SK-N-SH treated with all-trans-retinoic acid at 6 μM for 48 hours (cell line): ENCODE data around the gene BRD4.

Experiments used
- ATAC-seq: fragments of 200-7000 bp; cut with Tn5 transposase; 3 replicates; pipeline ENCODE4 v1.9.1; 2020; ENCODE audit warnings: mild to moderate bottlenecking, moderate library complexity
- ARNTL ChIP-seq: fragments of 450-650 bp; formaldehyde crosslinking; IDR thresholded peaks from 2 replicates; pipeline ENCODE4 v1.5.0; 2020; ENCODE audit warnings: low read depth, mild to moderate bottlenecking, moderate library complexity, borderline replicate concordance
- BACH2 ChIP-seq: fragments of 250-450 bp; sonication (Bioruptor Pico); IDR thresholded peaks from 2 replicates; pipeline ENCODE4 v1.9.0; 2021; ENCODE audit warnings: mild to moderate bottlenecking, borderline replicate concordance
- CSDC2 ChIP-seq: fragments of 250-450 bp; sonication (Bioruptor Pico); IDR thresholded peaks from 2 replicates; pipeline ENCODE4 v1.5.0; 2020; ENCODE audit warnings: mild to moderate bottlenecking, moderate library complexity
- ESRRG ChIP-seq: fragments of 250-450 bp; sonication (Bioruptor Pico); IDR thresholded peaks from 2 replicates; pipeline ENCODE4 v1.6.1; 2021; ENCODE audit warnings: mild to moderate bottlenecking
- GLIS3 ChIP-seq: fragments of 250-450 bp; sonication (Bioruptor Pico); IDR thresholded peaks from 2 replicates; pipeline ENCODE4 v1.5.0; 2020; ENCODE audit warnings: mild to moderate bottlenecking, moderate library complexity
- ISL1 ChIP-seq: fragments of 250-450 bp; sonication (Bioruptor Pico); IDR thresholded peaks from 2 replicates; pipeline ENCODE4 v2.1.2; 2022; ENCODE audit warnings: mild to moderate bottlenecking, moderate library complexity
- OSR1 ChIP-seq: fragments of 250-450 bp; sonication (Bioruptor Pico); IDR thresholded peaks from 2 replicates; pipeline ENCODE4 v1.8.0; 2022; ENCODE audit warnings: moderate library complexity, mild to moderate bottlenecking, inconsistent platforms
- PPARA ChIP-seq: fragments of 250-450 bp; sonication (Bioruptor Pico); IDR thresholded peaks from 2 replicates; pipeline ENCODE4 v1.5.0; 2020; ENCODE audit warnings: mild to moderate bottlenecking, borderline replicate concordance
- RARB ChIP-seq: fragments of 250-450 bp; sonication (Bioruptor Pico); IDR thresholded peaks from 2 replicates; pipeline ENCODE4 v1.8.0; 2021; ENCODE audit warnings: mild to moderate bottlenecking, moderate library complexity
- SNAI2 ChIP-seq: fragments of 250-450 bp; sonication (Bioruptor Pico); IDR thresholded peaks from 2 replicates; pipeline ENCODE4 v1.5.0; 2020; ENCODE audit warnings: mild to moderate bottlenecking, moderate library complexity
- TCF4 ChIP-seq: fragments of 250-450 bp; sonication (Bioruptor Pico); IDR thresholded peaks from 2 replicates; pipeline ENCODE4 v1.8.0; 2021; ENCODE audit warnings: mild to moderate bottlenecking, moderate library complexity, borderline replicate concordance
- TOX ChIP-seq: fragments of 250-450 bp; sonication (Bioruptor Pico); IDR thresholded peaks from 2 replicates; pipeline ENCODE4 v1.8.0; 2021; ENCODE audit warnings: mild to moderate bottlenecking, moderate library complexity, borderline replicate concordance
- ZC3H10 ChIP-seq: fragments of 250-450 bp; sonication (Bioruptor Pico); IDR thresholded peaks from 2 replicates; pipeline ENCODE4 v1.5.1; 2021; ENCODE audit warnings: mild to moderate bottlenecking, moderate library complexity
- ZFP3 ChIP-seq: fragments of 250-450 bp; sonication (Bioruptor Pico); IDR thresholded peaks from 2 replicates; pipeline ENCODE4 v1.5.0; 2020; ENCODE audit warnings: mild to moderate bottlenecking, moderate library complexity
- ZFP30 ChIP-seq: fragments of 450-650 bp; formaldehyde crosslinking; IDR thresholded peaks from 2 replicates; pipeline ENCODE4 v1.5.0; 2022; ENCODE audit warnings: mild to moderate bottlenecking, moderate library complexity
- ZNF565 ChIP-seq: fragments of 450-650 bp; formaldehyde crosslinking; conservative IDR thresholded peaks from 2 replicates; pipeline ENCODE4 v1.5.0; 2020; ENCODE audit warnings: low read depth, mild to moderate bottlenecking, moderate library complexity
- ZNF70 ChIP-seq: fragments of 450-650 bp; formaldehyde crosslinking; IDR thresholded peaks from 2 replicates; pipeline ENCODE4 v1.5.0; 2020; ENCODE audit warnings: mild to moderate bottlenecking, moderate library complexity
- ZNF8 ChIP-seq: fragments of 450-650 bp; formaldehyde crosslinking; IDR thresholded peaks from 2 replicates; pipeline ENCODE4 v1.5.0; 2020; ENCODE audit warnings: mild to moderate bottlenecking, moderate library complexity
- TF ChIP-seq, protein P1 (sequence below): fragments of 250-450 bp; sonication (Bioruptor Pico); IDR thresholded peaks from 2 replicates; pipeline ENCODE4 v1.5.1; 2021; ENCODE audit warnings: mild to moderate bottlenecking, moderate library complexity
- TF ChIP-seq, protein P2 (sequence below): fragments of 250-450 bp; sonication (Bioruptor Pico); IDR thresholded peaks from 2 replicates; pipeline ENCODE4 v1.8.0; 2020; ENCODE audit warnings: mild to moderate bottlenecking, moderate library complexity, borderline replicate concordance
- TF ChIP-seq, protein P3 (sequence below): fragments of 250-450 bp; sonication (Bioruptor Pico); IDR thresholded peaks from 2 replicates; pipeline ENCODE4 v1.5.1; 2020; ENCODE audit warnings: low read depth, mild to moderate bottlenecking, moderate library complexity
- TF ChIP-seq, protein P4 (sequence below): fragments of 250-450 bp; sonication (Bioruptor Pico); IDR thresholded peaks from 2 replicates; pipeline ENCODE4 v1.8.0; 2021; ENCODE audit warnings: low read depth, mild to moderate bottlenecking, moderate library complexity, borderline replicate concordance
- TF ChIP-seq, protein P5 (sequence below): fragments of 250-450 bp; sonication (Bioruptor Pico); IDR thresholded peaks from 2 replicates; pipeline ENCODE4 v1.5.0; 2020; ENCODE audit warnings: mild to moderate bottlenecking, moderate library complexity

BRD4 gene

DNA sequence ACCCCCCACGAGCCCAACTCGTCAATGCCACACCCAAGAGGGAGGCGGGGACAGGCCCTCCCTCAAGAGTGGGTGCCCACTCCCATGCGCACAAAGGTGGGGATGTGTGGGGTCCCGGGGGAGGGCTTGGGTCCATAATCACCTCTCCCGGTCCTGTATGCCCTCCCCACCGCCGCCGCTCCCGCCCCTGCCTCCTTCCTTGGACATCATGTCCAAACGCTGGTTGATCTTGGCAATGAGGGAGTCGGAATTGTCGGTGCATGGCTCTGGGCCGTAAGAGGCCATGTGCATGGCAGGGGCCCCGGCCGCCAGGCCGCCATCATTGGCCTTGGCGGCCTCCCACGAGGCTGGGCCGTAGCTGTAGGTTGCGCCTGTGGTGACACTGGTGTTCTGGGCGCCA is 41.3 kb upstream of the BRD4 start:
- TF ChIP-seq ZNF8 (CRISPR knock-in tag): no peak
- TF ChIP-seq, protein P1, sequence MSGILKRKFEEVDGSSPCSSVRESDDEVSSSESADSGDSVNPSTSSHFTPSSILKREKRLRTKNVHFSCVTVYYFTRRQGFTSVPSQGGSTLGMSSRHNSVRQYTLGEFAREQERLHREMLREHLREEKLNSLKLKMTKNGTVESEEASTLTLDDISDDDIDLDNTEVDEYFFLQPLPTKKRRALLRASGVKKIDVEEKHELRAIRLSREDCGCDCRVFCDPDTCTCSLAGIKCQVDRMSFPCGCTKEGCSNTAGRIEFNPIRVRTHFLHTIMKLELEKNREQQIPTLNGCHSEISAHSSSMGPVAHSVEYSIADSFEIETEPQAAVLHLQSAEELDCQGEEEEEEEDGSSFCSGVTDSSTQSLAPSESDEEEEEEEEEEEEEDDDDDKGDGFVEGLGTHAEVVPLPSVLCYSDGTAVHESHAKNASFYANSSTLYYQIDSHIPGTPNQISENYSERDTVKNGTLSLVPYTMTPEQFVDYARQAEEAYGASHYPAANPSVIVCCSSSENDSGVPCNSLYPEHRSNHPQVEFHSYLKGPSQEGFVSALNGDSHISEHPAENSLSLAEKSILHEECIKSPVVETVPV (CRISPR knock-in tag): no peak
- no peak for TF ChIP-seq RARB
- TF ChIP-seq GLIS3 (CRISPR knock-in tag): no peak
- no peak for TF ChIP-seq ZFP3 (CRISPR knock-in tag)
- no peak for TF ChIP-seq TCF4 (CRISPR knock-in tag)
- TF ChIP-seq ZC3H10 (CRISPR knock-in tag): no peak
- TF ChIP-seq ZFP30 (CRISPR knock-in tag): no peak
- TF ChIP-seq CSDC2: no peak
- no peak for TF ChIP-seq ISL1 (CRISPR knock-in tag)
- TF ChIP-seq, protein P2, sequence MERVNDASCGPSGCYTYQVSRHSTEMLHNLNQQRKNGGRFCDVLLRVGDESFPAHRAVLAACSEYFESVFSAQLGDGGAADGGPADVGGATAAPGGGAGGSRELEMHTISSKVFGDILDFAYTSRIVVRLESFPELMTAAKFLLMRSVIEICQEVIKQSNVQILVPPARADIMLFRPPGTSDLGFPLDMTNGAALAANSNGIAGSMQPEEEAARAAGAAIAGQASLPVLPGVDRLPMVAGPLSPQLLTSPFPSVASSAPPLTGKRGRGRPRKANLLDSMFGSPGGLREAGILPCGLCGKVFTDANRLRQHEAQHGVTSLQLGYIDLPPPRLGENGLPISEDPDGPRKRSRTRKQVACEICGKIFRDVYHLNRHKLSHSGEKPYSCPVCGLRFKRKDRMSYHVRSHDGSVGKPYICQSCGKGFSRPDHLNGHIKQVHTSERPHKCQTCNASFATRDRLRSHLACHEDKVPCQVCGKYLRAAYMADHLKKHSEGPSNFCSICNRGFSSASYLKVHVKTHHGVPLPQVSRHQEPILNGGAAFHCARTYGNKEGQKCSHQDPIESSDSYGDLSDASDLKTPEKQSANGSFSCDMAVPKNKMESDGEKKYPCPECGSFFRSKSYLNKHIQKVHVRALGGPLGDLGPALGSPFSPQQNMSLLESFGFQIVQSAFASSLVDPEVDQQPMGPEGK (CRISPR knock-in tag): no peak
- no peak for TF ChIP-seq OSR1 (CRISPR knock-in tag)
- TF ChIP-seq TOX: no peak
- TF ChIP-seq PPARA: no peak
- no peak for TF ChIP-seq ZNF565 (CRISPR knock-in tag)
- TF ChIP-seq, protein P3, sequence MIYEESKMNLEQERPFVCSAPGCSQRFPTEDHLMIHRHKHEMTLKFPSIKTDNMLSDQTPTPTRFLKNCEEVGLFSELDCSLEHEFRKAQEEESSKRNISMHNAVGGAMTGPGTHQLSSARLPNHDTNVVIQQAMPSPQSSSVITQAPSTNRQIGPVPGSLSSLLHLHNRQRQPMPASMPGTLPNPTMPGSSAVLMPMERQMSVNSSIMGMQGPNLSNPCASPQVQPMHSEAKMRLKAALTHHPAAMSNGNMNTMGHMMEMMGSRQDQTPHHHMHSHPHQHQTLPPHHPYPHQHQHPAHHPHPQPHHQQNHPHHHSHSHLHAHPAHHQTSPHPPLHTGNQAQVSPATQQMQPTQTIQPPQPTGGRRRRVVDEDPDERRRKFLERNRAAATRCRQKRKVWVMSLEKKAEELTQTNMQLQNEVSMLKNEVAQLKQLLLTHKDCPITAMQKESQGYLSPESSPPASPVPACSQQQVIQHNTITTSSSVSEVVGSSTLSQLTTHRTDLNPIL (CRISPR knock-in tag): no peak
- no peak for TF ChIP-seq ESRRG
- TF ChIP-seq ZNF70 (CRISPR knock-in tag): no peak
- no peak for TF ChIP-seq SNAI2 (CRISPR knock-in tag)
- TF ChIP-seq, protein P4, sequence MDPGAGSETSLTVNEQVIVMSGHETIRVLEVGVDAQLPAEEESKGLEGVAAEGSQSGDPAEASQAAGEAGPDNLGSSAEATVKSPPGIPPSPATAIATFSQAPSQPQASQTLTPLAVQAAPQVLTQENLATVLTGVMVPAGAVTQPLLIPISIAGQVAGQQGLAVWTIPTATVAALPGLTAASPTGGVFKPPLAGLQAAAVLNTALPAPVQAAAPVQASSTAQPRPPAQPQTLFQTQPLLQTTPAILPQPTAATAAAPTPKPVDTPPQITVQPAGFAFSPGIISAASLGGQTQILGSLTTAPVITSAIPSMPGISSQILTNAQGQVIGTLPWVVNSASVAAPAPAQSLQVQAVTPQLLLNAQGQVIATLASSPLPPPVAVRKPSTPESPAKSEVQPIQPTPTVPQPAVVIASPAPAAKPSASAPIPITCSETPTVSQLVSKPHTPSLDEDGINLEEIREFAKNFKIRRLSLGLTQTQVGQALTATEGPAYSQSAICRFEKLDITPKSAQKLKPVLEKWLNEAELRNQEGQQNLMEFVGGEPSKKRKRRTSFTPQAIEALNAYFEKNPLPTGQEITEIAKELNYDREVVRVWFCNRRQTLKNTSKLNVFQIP: no peak
- TF ChIP-seq, all 23 proteins: peak for 0
- no peak for ATAC-seq

DNA sequence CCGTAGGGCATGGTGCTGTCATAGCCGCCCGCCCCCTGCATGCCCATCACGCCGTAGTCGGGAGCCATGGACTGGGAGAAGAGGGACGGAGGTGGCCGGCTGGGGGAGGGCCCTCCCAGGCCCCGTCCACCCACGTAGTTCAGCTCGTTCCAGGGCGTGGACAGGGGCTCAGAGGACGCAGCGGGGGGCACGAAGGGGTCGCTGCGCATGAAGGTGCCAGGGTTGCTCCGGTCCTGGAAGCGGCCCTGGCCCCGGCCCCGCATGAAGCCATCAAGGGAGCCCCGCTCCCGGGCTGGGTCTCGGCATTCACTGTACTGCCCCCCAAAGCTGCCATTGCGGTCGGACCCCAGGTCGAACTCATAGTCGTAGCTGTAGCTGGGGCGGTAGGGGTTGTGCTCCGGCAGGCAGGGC is 40.6 kb upstream of the BRD4 start:
- TF ChIP-seq, protein P5, sequence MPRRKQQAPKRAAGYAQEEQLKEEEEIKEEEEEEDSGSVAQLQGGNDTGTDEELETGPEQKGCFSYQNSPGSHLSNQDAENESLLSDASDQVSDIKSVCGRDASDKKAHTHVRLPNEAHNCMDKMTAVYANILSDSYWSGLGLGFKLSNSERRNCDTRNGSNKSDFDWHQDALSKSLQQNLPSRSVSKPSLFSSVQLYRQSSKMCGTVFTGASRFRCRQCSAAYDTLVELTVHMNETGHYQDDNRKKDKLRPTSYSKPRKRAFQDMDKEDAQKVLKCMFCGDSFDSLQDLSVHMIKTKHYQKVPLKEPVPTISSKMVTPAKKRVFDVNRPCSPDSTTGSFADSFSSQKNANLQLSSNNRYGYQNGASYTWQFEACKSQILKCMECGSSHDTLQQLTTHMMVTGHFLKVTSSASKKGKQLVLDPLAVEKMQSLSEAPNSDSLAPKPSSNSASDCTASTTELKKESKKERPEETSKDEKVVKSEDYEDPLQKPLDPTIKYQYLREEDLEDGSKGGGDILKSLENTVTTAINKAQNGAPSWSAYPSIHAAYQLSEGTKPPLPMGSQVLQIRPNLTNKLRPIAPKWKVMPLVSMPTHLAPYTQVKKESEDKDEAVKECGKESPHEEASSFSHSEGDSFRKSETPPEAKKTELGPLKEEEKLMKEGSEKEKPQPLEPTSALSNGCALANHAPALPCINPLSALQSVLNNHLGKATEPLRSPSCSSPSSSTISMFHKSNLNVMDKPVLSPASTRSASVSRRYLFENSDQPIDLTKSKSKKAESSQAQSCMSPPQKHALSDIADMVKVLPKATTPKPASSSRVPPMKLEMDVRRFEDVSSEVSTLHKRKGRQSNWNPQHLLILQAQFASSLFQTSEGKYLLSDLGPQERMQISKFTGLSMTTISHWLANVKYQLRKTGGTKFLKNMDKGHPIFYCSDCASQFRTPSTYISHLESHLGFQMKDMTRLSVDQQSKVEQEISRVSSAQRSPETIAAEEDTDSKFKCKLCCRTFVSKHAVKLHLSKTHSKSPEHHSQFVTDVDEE (CRISPR knock-in tag): no peak
- TF ChIP-seq ZFP3 (CRISPR knock-in tag) (no peak), RARB (no peak), ISL1 (CRISPR knock-in tag) (no peak), GLIS3 (CRISPR knock-in tag) (no peak), OSR1 (CRISPR knock-in tag) (no peak), PPARA (no peak), SNAI2 (CRISPR knock-in tag) (no peak), BACH2 (no peak), ZC3H10 (CRISPR knock-in tag) (no peak), ESRRG (no peak), CSDC2 (no peak), TCF4 (CRISPR knock-in tag) (no peak), ARNTL (no peak), TOX (no peak), ZNF70 (CRISPR knock-in tag) (no peak)
- TF ChIP-seq, protein P4: no peak
- TF ChIP-seq, protein P1 (CRISPR knock-in tag): no peak
- no peak for ATAC-seq
